PFSK-1 (cell line): Measurements from ENCODE around the gene CHRM1.

Experiments used
- FOXP2 ChIP-seq: optimal IDR thresholded peaks from 2 replicates; pipeline ENCODE3; 2011; ENCODE audit warnings: borderline replicate concordance, control low read depth, inconsistent platforms; ENCODE audit not compliant: insufficient read depth; ENCODE audit errors: extremely low read length, extremely low read depth
- POLR2AphosphoS5 ChIP-seq: IDR thresholded peaks from 2 replicates; pipeline ENCODE4 v1.6.1; 2012; ENCODE audit warnings: low read depth, mild to moderate bottlenecking, control low read depth, low read length, moderate library complexity
- REST ChIP-seq, 2 experiments: IDR thresholded peaks; 2 replicates each; pipeline versions ENCODE4 v1.6.1 to v1.8.0; 2011 to 2012; ENCODE audit warnings: low read depth in 2 of 2, low read length in 2 of 2, control low read depth in 1 of 2, inconsistent platforms in 1 of 2, mild to moderate bottlenecking in 1 of 2, moderate library complexity in 1 of 2; ENCODE audit not compliant: insufficient read depth in 1 of 2
- SIN3A ChIP-seq: IDR thresholded peaks from 2 replicates; pipeline ENCODE4 v1.6.1; 2012; ENCODE audit warnings: mild to moderate bottlenecking, low read length, moderate library complexity, borderline replicate concordance; ENCODE audit not compliant: insufficient read depth
- TAF1 ChIP-seq: IDR thresholded peaks from 2 replicates; pipeline ENCODE4 v1.6.1; 2012; ENCODE audit warnings: low read length, control low read depth, borderline replicate concordance; ENCODE audit not compliant: insufficient read depth

CHRM1 gene

GRCh38 chr11:62934496-62934785 lies 13.3 kb upstream of the CHRM1 start:
- TF ChIP-seq SIN3A (no peak), REST (IDR thresholded peaks at IDR 0.05; ENCODE audit: insufficient read depth in 1 of 2, low read depth in 2 of 2, low read length in 2 of 2) (no peak), TAF1 (no peak), POLR2AphosphoS5 (no peak), FOXP2 (no peak)

GRCh38 chr11:62933750-62934495 lies 12.8 kb upstream of the CHRM1 start:
- TF ChIP-seq SIN3A, result no peak
- no peak for TF ChIP-seq POLR2AphosphoS5
- no peak for TF ChIP-seq REST (IDR thresholded peaks at IDR 0.05; ENCODE audit: insufficient read depth in 1 of 2, low read depth in 2 of 2, low read length in 2 of 2)
- TF ChIP-seq TAF1, result no peak
- no peak for TF ChIP-seq FOXP2

- TF ChIP-seq TAF1 (no peak), FOXP2 (no peak), SIN3A (no peak), POLR2AphosphoS5 (no peak), REST (IDR thresholded peaks at IDR 0.05; ENCODE audit: insufficient read depth in 1 of 2, low read depth in 2 of 2, low read length in 2 of 2) (no peak)
Observed at GRCh38 chr11:62933285-62933684, 12.1 kb upstream of the CHRM1 start.

- TF ChIP-seq TAF1, result no peak
- TF ChIP-seq POLR2AphosphoS5, result no peak
- no peak for TF ChIP-seq REST (IDR thresholded peaks at IDR 0.05; ENCODE audit: insufficient read depth in 1 of 2, low read depth in 2 of 2, low read length in 2 of 2)
- TF ChIP-seq SIN3A, result no peak
- no peak for TF ChIP-seq FOXP2
Observed at GRCh38 chr11:62931499-62932278, 10.5 kb upstream of the CHRM1 start.
